ENCODE measurements around the gene SIRPB1. TPM values are rescaled to one million over a fixed set of nuclear protein-coding genes. Genes with fewer than 3 reads are reported as not detected.

The SIRPB1 gene
- polyA plus RNA-seq, 1 donor (not counting 4 experiments of a cell fraction or from before 2014, with no cell fraction given) = not detected

DNA sequence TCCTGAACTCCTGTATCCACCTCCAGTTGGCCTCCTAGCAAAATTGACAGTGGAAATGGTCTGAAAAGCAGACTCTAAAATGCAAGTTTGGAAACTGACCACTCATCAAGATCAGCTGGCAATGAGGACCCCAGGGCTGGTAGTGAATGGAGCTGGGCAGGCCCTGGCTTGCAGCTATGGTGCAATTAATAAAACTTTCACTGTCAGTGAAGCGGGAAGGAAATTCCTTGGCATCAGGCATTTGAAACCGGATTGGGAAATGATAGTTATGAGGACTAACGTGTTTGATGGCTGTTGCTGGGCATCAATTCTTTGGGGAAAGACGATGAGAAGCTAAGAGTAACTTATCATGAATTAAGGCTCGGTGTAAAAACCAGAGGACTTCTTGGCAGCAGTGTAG lies 19.1 kb downstream of the SIRPB1 start:
- dilution Hi-C loops (cut with MboI; ENCODE audit: extremely low pct_ligation_motif_present, low sequenced_read_pairs) = no loop called here
- H4K20me1 ChIP-seq (ENCODE audit: control insufficient read depth, extremely low read depth, insufficient read depth, low read length) = no peaks in the 10 kb centered on the region
- H3K4me2 ChIP-seq (ENCODE audit: control insufficient read depth, extremely low read depth, insufficient read depth, low read depth, low read length) = no peak overlapping the region
- no peak overlapping the region for H3K4me3 ChIP-seq (ENCODE audit: control insufficient read depth in 2 of 3, extremely low read depth in 1 of 3, insufficient read depth in 2 of 3, low read depth in 1 of 3, low read length in 3 of 3)
- H3K79me2 ChIP-seq (ENCODE audit: control insufficient read depth, insufficient read depth, low read length) = no peaks in the 10 kb centered on the region
- DNase-seq (ENCODE audit: low read depth, low spot score) = no peak
- no peak overlapping the region for H2AFZ ChIP-seq (ENCODE audit: control insufficient read depth, low read length)
- H3K27ac ChIP-seq (ENCODE audit: control insufficient read depth, insufficient read depth, low read length) = no peak overlapping the region
- no peaks in the 10 kb centered on the region for H3K4me1 ChIP-seq (ENCODE audit: control insufficient read depth, extremely low read depth, insufficient read depth, low read length)
- FAIRE-seq = no peak
- no peak overlapping the region for H3K9ac ChIP-seq (ENCODE audit: control insufficient read depth, extremely low read depth, insufficient read depth, low read length)
- no peaks in the 10 kb centered on the region for H3K9me1 ChIP-seq (ENCODE audit: control insufficient read depth, extremely low read depth, insufficient read depth, low read length)
- H3K27me3 ChIP-seq (ENCODE audit: control insufficient read depth, extremely low read depth, insufficient read depth, low read length) = no peaks in the 10 kb centered on the region
- no peaks in the 10 kb centered on the region for H3K9me3 ChIP-seq (ENCODE audit: control insufficient read depth, low read depth, low read length)
- no peaks in the 10 kb centered on the region for H3K36me3 ChIP-seq (ENCODE audit: control insufficient read depth in 2 of 2, extremely low read depth in 1 of 2, insufficient read depth in 2 of 2, low read length in 2 of 2)
- TF ChIP-seq, protein P1, sequence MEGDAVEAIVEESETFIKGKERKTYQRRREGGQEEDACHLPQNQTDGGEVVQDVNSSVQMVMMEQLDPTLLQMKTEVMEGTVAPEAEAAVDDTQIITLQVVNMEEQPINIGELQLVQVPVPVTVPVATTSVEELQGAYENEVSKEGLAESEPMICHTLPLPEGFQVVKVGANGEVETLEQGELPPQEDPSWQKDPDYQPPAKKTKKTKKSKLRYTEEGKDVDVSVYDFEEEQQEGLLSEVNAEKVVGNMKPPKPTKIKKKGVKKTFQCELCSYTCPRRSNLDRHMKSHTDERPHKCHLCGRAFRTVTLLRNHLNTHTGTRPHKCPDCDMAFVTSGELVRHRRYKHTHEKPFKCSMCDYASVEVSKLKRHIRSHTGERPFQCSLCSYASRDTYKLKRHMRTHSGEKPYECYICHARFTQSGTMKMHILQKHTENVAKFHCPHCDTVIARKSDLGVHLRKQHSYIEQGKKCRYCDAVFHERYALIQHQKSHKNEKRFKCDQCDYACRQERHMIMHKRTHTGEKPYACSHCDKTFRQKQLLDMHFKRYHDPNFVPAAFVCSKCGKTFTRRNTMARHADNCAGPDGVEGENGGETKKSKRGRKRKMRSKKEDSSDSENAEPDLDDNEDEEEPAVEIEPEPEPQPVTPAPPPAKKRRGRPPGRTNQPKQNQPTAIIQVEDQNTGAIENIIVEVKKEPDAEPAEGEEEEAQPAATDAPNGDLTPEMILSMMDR (optimal IDR thresholded peaks at IDR 0.05 in 1 of 3, IDR thresholded peaks at IDR 0.05 in 1 of 3, conservative IDR thresholded peaks at IDR 0.05 in 1 of 3; ENCODE audit: extremely low read depth in 1 of 3, insufficient read depth in 2 of 3, low read length in 3 of 3) = no peak
- TF ChIP-seq EZH2 (IDR thresholded peaks at IDR 0.05; ENCODE audit: low read length) = no peak

DNA sequence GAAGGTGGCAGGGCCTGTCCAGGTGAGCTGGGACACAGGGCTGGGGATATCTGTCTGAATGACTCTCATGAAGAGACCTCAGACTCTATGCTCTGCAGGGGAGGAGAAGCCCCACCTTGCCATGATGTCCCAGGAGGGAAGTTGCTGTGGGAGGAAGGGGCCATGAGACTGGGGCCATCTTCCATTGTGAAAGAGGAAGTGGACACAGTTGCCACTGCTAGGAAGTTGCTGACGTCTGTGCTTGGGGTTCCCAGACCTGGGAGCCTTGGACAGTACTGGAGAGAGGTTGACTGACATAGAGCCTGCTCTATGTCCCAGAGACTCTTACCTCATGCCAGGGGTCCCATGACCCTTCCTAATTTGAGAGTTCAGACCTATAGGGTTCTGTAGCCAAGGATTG lies 24.5 kb downstream of the SIRPB1 start:
- TF ChIP-seq, protein P1 (optimal IDR thresholded peaks at IDR 0.05 in 1 of 3, IDR thresholded peaks at IDR 0.05 in 1 of 3, conservative IDR thresholded peaks at IDR 0.05 in 1 of 3; ENCODE audit: extremely low read depth in 1 of 3, insufficient read depth in 2 of 3, low read length in 3 of 3) = no peak
- no peak for TF ChIP-seq EZH2 (IDR thresholded peaks at IDR 0.05; ENCODE audit: low read length)
- Histone ChIP-seq H4K20me1 (ENCODE audit: control insufficient read depth, extremely low read depth, insufficient read depth, low read length) (no peaks in the 10 kb centered on the region), H3K36me3 (ENCODE audit: control insufficient read depth in 2 of 2, extremely low read depth in 1 of 2, insufficient read depth in 2 of 2, low read length in 2 of 2) (no peaks in the 10 kb centered on the region), H3K9me1 (ENCODE audit: control insufficient read depth, extremely low read depth, insufficient read depth, low read length) (no peaks in the 10 kb centered on the region), H3K9me3 (ENCODE audit: control insufficient read depth, low read depth, low read length) (no peaks in the 10 kb centered on the region), H3K79me2 (ENCODE audit: control insufficient read depth, insufficient read depth, low read length) (no peaks in the 10 kb centered on the region), H3K4me3 (ENCODE audit: control insufficient read depth in 2 of 3, extremely low read depth in 1 of 3, insufficient read depth in 2 of 3, low read depth in 1 of 3, low read length in 3 of 3) (no peak overlapping the region), H3K27ac (ENCODE audit: control insufficient read depth, insufficient read depth, low read length) (no peak overlapping the region), H3K4me2 (ENCODE audit: control insufficient read depth, extremely low read depth, insufficient read depth, low read depth, low read length) (no peak overlapping the region), H2AFZ (ENCODE audit: control insufficient read depth, low read length) (no peak overlapping the region), H3K4me1 (ENCODE audit: control insufficient read depth, extremely low read depth, insufficient read depth, low read length) (no peaks in the 10 kb centered on the region), H3K27me3 (ENCODE audit: control insufficient read depth, extremely low read depth, insufficient read depth, low read length) (no peaks in the 10 kb centered on the region), H3K9ac (ENCODE audit: control insufficient read depth, extremely low read depth, insufficient read depth, low read length) (no peak overlapping the region)
- FAIRE-seq (no peak), DNase-seq (ENCODE audit: low read depth, low spot score) (no peak)
- dilution Hi-C loops (cut with MboI; ENCODE audit: extremely low pct_ligation_motif_present, low sequenced_read_pairs) = no loop called here

Measured in keratinocyte (primary cell).